Measurements from ENCODE around the gene PHLPP1. TPM values are rescaled to one million over a fixed set of nuclear protein-coding genes. Genes with fewer than 3 reads are reported as not detected.

PHLPP1 gene
- total RNA-seq, 2 experiments from 2014 or later: 6.8 to 7.1 TPM

GRCh38 chr18:62865498-62865897 is 150.2 kb downstream of the PHLPP1 start:
- TF ChIP-seq, protein P1, sequence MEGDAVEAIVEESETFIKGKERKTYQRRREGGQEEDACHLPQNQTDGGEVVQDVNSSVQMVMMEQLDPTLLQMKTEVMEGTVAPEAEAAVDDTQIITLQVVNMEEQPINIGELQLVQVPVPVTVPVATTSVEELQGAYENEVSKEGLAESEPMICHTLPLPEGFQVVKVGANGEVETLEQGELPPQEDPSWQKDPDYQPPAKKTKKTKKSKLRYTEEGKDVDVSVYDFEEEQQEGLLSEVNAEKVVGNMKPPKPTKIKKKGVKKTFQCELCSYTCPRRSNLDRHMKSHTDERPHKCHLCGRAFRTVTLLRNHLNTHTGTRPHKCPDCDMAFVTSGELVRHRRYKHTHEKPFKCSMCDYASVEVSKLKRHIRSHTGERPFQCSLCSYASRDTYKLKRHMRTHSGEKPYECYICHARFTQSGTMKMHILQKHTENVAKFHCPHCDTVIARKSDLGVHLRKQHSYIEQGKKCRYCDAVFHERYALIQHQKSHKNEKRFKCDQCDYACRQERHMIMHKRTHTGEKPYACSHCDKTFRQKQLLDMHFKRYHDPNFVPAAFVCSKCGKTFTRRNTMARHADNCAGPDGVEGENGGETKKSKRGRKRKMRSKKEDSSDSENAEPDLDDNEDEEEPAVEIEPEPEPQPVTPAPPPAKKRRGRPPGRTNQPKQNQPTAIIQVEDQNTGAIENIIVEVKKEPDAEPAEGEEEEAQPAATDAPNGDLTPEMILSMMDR (IDR thresholded peaks at IDR 0.05): no peak
- Mint-ChIP-seq H3K9me3 (no peaks in the 10 kb centered on the region), H3K27ac (no peak overlapping the region)

DNA sequence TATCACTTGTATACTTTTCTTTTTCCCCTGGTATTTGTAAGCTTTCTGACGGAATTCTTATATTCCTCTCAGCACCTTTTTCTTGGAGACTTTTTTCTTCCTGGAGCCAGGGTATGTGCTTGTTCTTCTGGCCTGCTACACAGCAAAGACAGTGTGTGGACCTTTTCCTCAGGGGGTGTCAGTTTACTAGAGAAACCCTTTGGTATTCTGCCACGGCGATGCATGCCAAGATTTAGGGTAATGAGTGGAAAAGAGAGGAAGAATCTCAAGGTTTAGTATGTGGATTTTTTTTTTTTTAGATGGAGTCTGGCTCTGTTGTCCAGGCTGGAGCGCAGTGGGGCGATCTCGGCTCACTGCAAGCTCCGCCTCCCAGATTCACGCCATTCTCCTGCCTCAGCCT is 152.2 kb downstream of the PHLPP1 start:
- H3K9me3 ChIP-seq (ENCODE audit: control insufficient read depth in 1 of 2, insufficient read depth in 1 of 2, low read length in 2 of 2): no peaks in the 10 kb centered on the region
- H3K36me3 ChIP-seq (ENCODE audit: insufficient read depth, low read length): no peaks in the 10 kb centered on the region
- intact Hi-C loops (cut with DNase I, micrococcal nuclease): loop anchor here (10.0 kb wide), 2 partner anchors 63 to 153 kb away; partner anchors contain the start of gene PHLPP1 (in 1 of the 2)
- H3K4me1 Mint-ChIP-seq (ENCODE audit: low read depth): peaks cover 16% of the 10 kb centered on the region
- H3K36me3 Mint-ChIP-seq (ENCODE audit: low read depth): peaks cover under 1% of the 10 kb centered on the region
- H3K27ac Mint-ChIP-seq: no peak overlapping the region
- no peak overlapping the region for H3K27ac ChIP-seq (ENCODE audit: low read depth in 1 of 2, low read length in 2 of 2)
- no peak overlapping the region for H3K4me3 ChIP-seq (ENCODE audit: low read length)
- H3K4me1 ChIP-seq (ENCODE audit: insufficient read depth, low read length): peaks cover 5% of the 10 kb centered on the region
- no peaks in the 10 kb centered on the region for H3K27me3 Mint-ChIP-seq
- CTCF ChIA-PET: no interaction called here
- H3K4me3 Mint-ChIP-seq: no peak overlapping the region
- DNase-seq (no peak), ATAC-seq (ENCODE audit: poor library complexity) (no peak)
- no peaks in the 10 kb centered on the region for H3K27me3 ChIP-seq (ENCODE audit: control insufficient read depth in 1 of 2, insufficient read depth in 2 of 2, low read length in 2 of 2)
- POLR2A ChIA-PET: no interaction called here
- no peaks in the 10 kb centered on the region for H3K9me3 Mint-ChIP-seq
- TF ChIP-seq, protein P1 (IDR thresholded peaks at IDR 0.05): no peak

More at GRCh38 chr18:62865498-62865897, 150.2 kb downstream of the PHLPP1 start:
- POLR2A ChIA-PET: no interaction called here
- H3K36me3 ChIP-seq (ENCODE audit: insufficient read depth, low read length): no peaks in the 10 kb centered on the region
- Mint-ChIP-seq H3K4me3 (no peak overlapping the region), H3K36me3 (ENCODE audit: low read depth) (peaks cover 3% of the 10 kb centered on the region), H3K4me1 (ENCODE audit: low read depth) (peaks cover 16% of the 10 kb centered on the region), H3K27me3 (no peaks in the 10 kb centered on the region)
- H3K9me3 ChIP-seq (ENCODE audit: control insufficient read depth in 1 of 2, insufficient read depth in 1 of 2, low read length in 2 of 2): no peaks in the 10 kb centered on the region
- CTCF ChIA-PET: interaction anchor here (1.2 kb wide), 1 partner anchor 10 kb away, joined by 3 read pairs; no protein-coding TSS in a partner anchor
- DNase-seq (no peak), ATAC-seq (ENCODE audit: poor library complexity) (no peak)
- H3K27ac ChIP-seq (ENCODE audit: low read depth in 1 of 2, low read length in 2 of 2): no peak overlapping the region
- no peaks in the 10 kb centered on the region for H3K27me3 ChIP-seq (ENCODE audit: control insufficient read depth in 1 of 2, insufficient read depth in 2 of 2, low read length in 2 of 2)
- H3K4me3 ChIP-seq (ENCODE audit: low read length): no peak overlapping the region
- intact Hi-C loops (cut with DNase I, micrococcal nuclease): loop anchor here (10.0 kb wide), 2 partner anchors 61 to 151 kb away; partner anchors contain the start of gene PHLPP1 (in 1 of the 2)
- peaks cover 5% of the 10 kb centered on the region for H3K4me1 ChIP-seq (ENCODE audit: insufficient read depth, low read length)

- no peaks in the 10 kb centered on the region for H3K36me3 ChIP-seq (ENCODE audit: insufficient read depth, low read length)
Measured at GRCh38 chr18:62868645-62869044, 153.3 kb downstream of the PHLPP1 start.

More at GRCh38 chr18:62868645-62869044, 153.3 kb downstream of the PHLPP1 start:
- ATAC-seq (ENCODE audit: poor library complexity) (no peak), DNase-seq (no peak)
- H3K27me3 Mint-ChIP-seq: no peaks in the 10 kb centered on the region
- H3K36me3 Mint-ChIP-seq (ENCODE audit: low read depth): no peaks in the 10 kb centered on the region
- Histone ChIP-seq H3K9me3 (ENCODE audit: control insufficient read depth in 1 of 2, insufficient read depth in 1 of 2, low read length in 2 of 2) (no peaks in the 10 kb centered on the region), H3K27ac (ENCODE audit: low read depth in 1 of 2, low read length in 2 of 2) (peak overlapping the region in 1 of 2 donors; percentile 66), H3K4me1 (ENCODE audit: insufficient read depth, low read length) (peaks cover 5% of the 10 kb centered on the region), H3K4me3 (ENCODE audit: low read length) (no peak overlapping the region), H3K27me3 (ENCODE audit: control insufficient read depth in 1 of 2, insufficient read depth in 2 of 2, low read length in 2 of 2) (no peaks in the 10 kb centered on the region)
- no peaks in the 10 kb centered on the region for H3K9me3 Mint-ChIP-seq
- POLR2A ChIA-PET: no interaction called here
- no peak overlapping the region for H3K4me3 Mint-ChIP-seq
- peak overlapping the region; percentile 90 for H3K27ac Mint-ChIP-seq
- TF ChIP-seq, protein P1 (IDR thresholded peaks at IDR 0.05): no peak
- peaks cover 16% of the 10 kb centered on the region for H3K4me1 Mint-ChIP-seq (ENCODE audit: low read depth)
- CTCF ChIA-PET: interaction anchor here (0.7 kb wide), 1 partner anchor 169 kb away, joined by 3 read pairs; no protein-coding TSS in a partner anchor
- intact Hi-C loops (cut with DNase I, micrococcal nuclease): loop anchor here (10.0 kb wide), 2 partner anchors 64 to 154 kb away; partner anchors contain the start of gene PHLPP1 (in 1 of the 2)
